HG02571 (cell line): ENCODE measurements around the gene CDR2.
A peak's percentile ranks its signal among the peaks of the same experiment; 100 is the strongest.
"Not testable (repeated sequence)": the region's sequence is repeated elsewhere in the genome, so short reads cannot be mapped to it uniquely, and the experiment has no call there.

Experiments used
- ATAC-seq: cut with Tn5 transposase; IDR thresholded peaks from one replicate; pipeline ENCODE4 v1.9.1; 2021; ENCODE audit warnings: mild to moderate bottlenecking, moderate library complexity; ENCODE audit not compliant: unreplicated experiment

CDR2 gene

DNA sequence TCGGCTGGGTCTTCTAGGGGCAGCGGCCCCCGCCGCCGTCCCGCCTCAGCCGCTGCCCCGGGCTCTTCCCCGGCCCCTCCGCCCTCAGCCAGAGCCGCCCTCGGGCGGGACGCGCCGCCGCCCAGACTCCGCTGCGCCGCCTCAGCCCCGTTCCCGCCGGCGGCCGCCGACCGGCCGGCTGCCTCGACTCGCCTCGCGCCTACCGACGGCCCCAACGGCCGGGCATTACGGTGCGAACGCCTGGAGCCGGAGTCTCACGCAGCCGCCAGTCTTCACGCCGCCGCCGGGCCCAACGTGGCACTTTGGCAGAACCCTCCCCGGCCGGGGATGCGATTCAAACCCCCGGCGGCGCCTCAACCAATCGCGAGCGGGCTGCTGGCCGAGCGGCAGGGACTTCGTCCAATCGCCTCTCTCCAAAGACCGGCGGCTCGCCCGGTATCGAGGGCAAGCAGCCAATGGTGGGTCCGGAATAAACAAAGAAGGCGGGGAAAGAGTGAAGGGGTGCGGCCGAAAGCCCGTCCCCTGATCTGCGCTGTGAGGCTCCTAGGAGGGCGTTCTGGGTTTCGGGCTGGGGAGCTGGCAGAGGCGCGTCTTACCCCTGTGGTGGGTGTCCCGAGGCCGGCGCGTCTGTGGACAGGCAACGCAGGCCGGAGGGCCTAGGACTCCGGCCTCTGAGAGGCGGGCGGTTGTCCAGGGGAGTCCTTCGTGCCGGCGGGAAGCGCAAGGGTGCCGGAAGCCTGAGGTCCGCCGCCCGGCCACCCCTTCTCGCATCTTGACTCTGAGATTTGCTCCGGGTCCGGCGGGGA lies at the start of gene CDR2:
Gene CDR2 (minus strand): TSS at position 309 of the 806 bp plus-strand sequence. CDS start 310 bp downstream, outside the sequence.
- peak; percentile 88 for ATAC-seq

DNA sequence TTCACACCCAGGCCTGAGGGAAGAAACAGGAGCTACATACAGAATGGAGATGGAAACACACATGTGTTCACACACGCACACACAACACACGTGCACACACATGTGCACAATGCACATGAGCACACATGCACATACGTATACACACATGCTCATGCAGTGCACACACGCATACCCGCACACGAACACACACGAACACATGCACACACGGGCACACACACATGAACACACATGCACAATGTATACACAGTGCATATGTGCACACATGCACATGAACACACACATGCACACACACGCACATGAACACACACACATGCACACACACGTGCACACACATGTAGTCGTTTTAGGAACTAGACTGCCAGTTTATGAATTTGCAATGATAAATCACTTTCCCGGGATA lies 49.3 kb upstream of the CDR2 start:
- no peak for ATAC-seq

DNA sequence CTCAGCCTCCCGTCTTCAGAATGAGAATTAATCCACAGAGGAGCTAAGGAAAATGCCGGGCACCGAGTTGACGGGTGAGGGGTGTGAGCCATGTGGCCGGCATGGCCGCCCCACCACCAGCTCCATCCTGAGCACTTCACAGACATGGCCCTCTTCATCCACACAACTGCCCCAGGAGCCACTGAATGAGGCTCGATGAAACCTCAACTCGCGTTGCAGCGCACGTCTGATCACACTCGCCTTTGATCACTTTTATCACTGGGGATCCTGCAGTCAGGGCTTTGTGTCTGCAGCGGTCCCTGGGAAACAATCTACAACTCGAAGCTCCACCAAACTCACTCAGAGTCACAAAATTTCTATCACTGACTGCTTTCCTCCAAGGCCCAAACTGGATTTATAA lies 46.7 kb upstream of the CDR2 start:
- ATAC-seq, result no peak

DNA sequence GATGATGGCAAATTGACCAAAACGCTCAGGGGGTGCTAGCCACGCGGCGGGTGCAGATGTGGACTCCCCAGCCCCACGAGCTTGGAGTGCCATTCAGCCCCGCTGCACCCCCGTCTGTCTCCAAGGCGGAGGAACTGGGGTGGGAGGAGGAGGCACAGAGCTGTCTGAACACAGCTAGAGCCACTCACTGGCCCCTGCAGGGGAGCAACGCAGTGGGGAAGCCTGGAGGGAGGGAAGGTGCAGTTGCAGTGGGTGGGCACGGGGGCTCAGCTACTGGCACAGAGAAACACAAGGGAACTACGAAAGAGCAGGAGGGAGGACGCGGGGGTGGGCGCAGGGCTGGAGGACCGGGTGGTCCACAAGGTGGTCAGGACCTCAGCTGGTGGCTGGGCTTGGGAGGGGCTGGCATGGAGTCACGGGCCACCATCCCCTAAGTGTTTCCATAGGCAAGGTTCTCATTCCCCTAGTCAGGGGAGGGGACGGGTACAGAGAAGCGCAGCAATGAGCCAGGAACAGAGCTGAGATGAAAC lies 46.3 kb upstream of the CDR2 start:
- no peak for ATAC-seq

DNA sequence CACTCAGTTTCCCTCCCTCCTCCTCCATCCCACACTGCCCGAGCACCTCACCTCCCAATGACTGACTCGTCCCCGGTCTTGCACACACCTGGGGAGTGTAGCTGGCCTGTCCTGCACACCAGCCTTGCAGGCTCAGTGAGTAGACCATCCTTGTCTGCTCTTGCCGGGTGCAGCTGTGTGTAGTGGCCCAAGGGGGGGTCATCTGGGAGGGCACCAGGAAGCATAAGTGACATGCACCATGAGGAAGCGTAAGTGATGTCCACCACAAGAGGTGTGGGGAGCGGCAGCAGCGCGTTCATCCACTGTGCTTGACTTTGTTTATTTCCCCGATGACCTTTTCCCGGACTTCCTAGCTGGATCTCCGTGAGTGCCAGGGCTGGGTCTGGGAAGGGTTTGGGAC lies 45.5 kb upstream of the CDR2 start:
- no peak for ATAC-seq

DNA sequence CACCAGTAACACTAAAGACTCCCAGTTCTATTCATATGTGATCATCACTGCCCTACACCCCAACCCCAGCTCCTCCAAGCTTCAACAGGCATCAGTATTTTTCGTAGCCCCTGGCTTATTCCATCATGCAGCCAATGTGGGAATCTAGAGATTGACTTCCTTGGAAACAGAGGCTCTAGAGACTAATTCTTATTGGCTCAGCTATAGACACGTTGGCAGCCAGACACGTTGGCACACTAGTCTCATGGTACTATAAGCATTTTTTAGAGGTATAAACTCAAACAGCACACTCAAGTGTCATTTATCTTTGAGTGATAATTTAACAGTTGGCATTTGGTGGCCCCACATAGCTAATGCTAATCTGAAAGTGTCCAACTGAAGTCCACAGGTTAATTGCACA lies 44.4 kb upstream of the CDR2 start:
- ATAC-seq, result no peak

DNA sequence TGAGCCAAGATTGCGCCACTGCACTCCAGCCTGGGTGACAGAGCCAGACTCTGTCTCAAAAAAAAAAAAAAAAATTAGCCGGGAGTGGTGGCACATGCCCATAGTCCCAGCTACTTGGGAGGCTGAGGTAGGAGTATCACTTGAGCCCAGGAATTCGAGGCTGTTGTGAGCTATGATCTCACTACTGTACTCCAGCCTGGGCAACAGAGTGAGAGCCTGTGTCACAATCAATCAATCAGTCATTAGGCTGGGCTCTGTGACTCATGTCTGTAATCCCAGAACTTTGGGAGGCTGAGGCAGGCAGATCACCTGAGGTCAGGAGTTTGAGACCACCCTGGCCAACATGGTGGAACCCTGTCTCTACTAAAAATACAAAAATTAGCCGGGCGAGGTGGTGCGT lies 43.4 kb upstream of the CDR2 start:
- ATAC-seq, result not testable (repeated sequence)

DNA sequence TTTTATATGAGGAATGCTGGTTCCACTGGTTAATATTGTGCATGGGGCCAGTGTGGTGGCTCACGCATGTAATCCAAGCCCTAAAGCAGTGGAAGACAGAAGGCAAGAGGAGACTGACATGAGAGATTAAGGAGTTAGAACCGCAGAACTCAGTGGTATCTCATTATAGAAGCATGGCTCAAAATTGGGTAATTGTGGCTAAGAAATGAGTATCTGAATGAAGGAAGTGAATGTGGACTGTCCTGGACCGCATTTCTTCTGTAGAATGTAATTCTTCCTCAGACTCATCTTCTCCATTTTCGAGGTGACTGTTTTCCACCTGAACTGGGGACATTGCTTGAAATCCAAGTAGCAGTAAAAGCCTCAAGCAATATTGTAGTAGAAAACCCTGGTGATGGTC lies 42.6 kb upstream of the CDR2 start:
- no peak for ATAC-seq

DNA sequence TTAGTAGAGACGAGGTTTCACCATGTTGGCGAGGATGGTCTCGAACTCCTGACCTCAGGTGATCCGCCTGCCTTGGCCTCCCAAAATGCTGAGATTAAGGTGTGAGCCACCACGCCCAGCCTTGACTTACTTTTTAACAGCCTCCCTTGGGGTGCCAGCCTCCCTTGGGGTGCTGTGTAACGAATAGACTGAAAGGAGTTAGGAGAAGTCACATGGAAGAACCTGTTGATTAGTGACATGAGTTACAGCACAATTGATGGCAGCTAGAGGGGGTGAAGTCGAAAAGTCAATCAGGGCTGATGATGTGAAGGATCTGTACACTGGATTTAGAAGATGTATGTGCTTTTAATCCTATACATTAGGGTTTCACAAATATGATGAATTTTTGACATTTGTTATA lies 39.4 kb upstream of the CDR2 start:
- no peak for ATAC-seq

DNA sequence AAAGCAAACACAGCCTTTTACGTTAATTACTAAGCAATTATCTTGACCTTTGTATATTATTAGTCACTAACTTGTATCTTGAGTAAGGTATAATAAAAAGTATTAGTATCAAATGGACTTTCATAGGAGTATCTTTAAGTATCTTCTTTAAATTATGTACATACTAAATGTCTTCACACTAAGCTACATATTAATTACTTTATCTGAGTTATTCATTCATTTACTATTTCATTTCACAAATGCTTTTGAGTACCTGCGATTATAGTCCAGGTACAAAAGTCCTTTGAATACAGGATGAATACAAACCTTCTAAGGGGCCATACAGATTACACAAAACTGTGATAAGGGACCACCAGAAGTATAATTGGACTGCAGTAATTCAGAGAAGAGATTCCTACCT lies 33.1 kb upstream of the CDR2 start:
- no peak for ATAC-seq

DNA sequence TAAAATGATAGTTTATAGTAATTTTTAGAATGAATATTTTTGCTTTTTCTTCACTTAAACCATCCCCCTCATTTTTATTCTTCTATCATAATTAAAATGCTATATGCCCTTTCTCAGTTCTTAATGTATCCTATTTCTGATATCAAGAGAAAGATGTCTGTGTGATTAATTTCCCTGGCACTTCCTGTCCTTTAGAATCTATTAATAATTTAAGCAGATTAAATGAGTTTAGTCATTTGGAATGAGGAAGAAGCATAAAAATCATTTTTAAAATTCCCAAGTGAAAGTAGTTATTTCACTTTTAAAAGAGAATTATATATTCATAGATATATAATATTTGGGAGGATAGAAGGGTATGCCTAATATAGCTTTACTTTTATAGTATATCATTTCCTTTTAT lies 27.8 kb upstream of the CDR2 start:
- ATAC-seq, result no peak

DNA sequence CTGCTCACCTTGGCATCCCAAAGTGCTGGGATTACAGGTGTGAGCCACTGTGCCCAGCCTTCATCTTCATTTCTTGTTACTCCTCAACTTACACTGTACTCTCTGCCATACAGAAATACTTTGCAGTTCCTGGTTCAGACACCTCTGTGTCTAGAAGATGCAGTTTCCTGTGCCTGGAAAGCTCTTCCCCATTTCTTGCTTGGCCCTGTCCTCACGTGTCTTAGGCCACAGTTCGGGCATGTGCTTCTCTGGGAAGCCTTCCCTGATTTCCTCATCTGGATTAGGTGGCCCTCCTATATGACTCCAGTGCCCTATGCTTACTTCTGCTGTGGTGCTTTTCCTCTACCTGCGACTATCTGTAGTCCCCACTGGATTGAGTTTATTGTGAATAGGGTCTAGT lies 26.5 kb upstream of the CDR2 start:
- ATAC-seq, result no peak

DNA sequence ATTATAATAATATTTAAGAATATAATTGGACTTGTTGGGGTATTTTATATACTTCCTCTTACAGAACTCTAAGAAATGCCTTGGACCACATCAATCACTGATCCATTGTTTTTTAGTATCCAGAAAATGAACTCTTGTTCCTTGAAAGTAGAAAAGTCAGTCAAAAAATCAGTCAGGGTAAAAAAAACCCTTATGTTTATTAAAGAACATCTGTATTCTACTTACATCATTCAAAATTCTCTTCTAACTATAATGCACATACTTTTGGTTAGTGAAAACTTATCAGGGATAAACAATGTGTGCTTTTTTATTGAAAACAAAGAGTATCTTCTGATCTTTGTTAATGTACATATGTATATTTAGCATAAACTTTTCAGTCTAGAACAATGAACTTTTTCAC lies 23.5 kb upstream of the CDR2 start:
- no peak for ATAC-seq

DNA sequence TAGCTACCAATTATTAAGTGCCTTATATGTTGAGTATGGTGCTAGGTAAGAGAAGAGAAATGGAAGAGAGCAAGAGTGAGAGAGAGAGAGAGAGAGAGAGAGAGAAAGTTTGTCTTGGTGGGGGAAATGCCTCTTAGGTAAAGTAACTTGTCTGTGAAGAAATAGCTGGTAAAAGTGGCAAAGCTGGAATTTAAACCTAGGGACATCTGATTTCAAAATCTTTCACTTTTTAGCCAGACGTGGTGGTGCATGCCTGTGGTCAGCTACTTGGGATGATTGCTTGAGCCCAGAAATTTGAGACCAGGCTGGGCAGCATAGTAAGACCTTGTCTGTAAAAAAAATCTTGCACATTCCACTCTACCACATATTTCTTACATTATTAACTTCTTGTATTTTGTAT lies 23.0 kb upstream of the CDR2 start:
- no peak for ATAC-seq

DNA sequence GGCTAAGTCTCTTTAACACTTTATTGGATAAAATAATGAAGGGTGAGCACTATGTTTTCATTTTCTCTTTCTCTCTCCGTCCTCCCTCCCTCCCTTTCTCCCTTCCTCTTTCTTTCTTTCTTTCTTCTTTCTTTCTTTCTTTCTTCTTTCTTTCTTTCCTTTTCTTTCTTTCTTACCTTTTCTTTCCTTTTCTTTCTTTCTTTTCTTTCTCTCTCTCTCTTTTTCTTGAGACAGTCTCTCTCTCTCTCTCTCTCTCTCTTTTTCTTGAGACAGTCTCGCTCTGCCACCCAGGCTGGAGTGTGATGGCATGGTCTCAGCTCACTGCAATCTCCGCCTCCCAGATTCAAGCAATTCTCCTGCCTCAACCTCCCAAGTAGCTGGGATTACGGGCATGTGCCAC lies 21.5 kb upstream of the CDR2 start:
- ATAC-seq, result no peak

DNA sequence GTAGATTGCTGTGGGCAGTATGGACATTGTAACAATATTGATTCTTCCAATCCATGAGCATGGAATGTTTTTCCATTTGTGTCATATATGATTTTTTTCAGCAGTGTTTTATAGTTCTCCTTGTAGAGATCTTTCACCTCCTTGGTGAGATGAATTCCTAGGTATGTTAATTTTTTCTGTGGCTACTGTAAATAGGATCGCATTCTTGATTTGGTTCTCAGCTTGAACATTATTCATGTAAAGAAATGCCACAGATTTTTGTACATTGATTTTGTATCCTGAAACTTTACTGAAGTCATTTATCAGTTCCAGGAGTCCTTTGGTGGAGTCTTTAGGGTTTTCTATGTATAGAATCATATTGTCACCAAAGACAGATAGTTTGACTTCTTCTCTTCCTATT lies 19.7 kb upstream of the CDR2 start:
- ATAC-seq, result no peak

DNA sequence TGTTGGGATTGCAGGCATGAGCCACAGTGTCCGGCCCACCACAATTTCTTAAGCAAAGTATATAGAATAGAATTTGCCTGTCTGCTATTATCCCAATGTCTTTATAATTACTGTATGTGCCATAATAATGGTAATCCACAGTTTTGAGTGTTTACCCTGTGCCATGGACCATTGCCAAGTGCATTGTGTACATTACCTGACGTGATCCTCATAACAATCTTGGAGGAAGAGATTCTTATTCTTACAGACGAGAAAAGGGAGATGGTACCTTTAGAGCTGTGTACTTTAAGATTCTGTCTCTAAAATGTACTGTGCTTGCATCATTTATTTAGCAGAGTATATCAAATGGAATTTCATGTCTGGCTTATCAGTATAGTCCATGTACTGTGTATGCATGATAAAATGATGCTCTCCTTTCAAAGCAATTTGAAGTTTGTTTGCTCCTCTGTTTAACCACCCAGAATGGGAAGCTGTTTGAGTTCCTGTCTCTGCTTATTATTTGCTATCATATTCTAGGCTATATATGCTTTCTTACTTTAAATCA lies 13.8 kb upstream of the CDR2 start:
- ATAC-seq, result no peak

DNA sequence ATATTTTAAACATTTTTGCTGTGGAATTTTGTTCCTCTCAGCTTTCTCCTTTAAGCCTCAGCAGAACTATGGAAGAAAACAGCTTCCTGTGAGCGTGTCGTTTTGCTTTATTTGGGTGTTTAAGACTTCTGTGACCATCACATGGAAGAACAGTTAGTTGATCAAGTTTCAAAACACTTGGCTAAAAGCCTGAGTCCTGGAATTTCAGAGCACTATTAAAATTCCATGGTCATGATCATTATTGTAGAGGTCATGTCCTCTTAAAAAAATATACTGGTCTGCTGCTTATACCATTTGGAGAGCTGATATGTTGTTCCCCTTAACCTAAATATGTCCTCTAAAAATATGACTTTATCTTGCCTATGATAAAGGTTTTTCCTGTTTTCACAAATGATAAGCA lies 12.6 kb upstream of the CDR2 start:
- ATAC-seq, result no peak

DNA sequence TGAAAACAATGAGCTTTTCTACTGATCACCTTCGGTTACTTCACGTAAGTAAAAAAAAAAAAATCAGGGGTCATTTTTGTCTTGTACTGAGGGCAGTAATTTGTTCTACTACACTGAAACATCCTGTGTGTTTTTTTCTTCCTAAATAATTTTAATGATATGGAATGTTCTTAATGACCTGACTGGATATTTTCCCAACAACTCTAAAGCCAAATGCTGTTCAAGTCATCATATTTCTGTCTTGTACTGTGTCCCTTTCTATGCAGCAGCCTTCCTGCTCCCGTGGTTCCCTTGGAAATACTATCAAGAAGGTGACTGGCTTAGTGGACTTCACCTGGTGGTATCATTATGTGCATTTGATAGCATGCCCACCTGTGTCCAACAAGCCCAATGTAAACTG lies 10.8 kb upstream of the CDR2 start:
- no peak for ATAC-seq

DNA sequence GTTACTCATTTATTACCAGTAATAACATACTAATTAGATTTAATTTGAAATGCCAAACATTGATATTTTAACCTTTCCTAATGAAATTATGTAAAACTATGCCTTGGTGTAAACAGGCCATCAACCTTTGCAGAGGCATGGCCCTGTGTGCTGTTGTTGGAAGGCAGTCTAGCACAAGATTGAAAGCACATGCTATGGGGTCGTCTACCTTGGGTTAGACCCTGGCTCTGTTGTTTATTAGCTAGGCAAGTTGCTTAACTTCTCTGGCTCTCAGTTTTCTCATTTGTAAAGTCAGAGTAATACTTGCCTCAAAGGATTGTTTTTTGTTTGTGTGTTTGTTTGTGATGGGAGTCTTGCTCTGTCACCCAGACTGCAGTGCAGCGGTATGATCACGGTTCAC lies 9.4 kb upstream of the CDR2 start:
- ATAC-seq, result no peak

DNA sequence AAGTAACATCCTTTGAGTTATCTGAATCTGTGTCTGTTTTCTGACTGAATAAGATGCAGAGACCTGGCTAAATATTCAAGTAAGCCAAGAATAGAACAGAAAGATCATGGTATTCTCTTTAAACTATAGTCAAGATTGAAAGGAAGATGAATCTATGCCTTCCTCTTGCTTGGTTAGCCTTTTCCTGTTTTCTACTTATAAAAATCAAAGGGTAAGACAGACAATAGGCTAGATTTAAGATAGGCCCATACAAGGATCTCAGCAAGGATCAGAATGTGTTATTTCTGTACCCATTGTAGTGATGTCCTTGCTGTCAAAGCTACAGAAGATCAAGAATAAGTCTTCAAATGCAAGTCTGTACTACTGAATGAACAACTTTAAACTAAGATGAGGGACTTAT lies 7.0 kb upstream of the CDR2 start:
- no peak for ATAC-seq

DNA sequence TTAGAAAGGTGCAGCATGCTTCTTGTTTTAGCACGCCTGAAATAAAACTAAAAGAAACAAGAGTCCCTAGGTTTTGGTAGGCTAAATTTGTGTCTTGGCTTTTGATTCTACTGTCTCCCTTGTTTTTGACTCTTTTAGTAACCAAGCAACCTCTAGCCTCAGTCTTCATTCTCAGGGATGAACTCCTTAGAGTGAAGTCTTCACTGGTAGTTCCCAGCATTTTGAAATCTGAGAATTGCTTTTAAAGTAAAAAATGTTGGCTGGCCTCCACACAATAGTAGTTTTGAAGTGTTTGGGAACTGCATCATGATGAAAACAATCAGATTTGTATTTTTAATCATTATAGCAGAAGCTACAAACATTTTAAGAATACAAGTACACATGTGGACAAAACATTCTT lies 6.1 kb upstream of the CDR2 start:
- no peak for ATAC-seq

DNA sequence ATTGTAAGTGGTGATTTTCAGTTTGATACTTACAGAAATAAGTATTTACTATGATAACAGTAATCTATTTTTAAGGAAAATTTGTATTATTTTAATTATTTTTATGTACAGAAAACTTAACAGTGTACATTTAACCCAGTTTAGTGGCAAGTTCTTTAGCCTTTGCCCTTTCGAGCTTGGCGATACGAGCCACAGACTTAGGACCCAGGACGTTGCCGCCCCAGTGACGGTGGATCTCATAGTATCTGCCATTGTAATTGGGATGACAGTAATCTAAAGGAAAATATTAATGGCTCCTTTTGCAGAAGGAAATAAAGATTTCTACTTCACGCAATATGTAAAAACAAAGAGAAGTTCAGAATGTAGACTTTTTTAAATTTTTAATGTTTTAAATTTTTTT lies 5.2 kb upstream of the CDR2 start:
- no peak for ATAC-seq
